Astrocyte (in vitro differentiated cells and primary cell): Measurements from ENCODE around the gene CXCL9.
"Not testable (repeated sequence)": the region's sequence is repeated elsewhere in the genome, so short reads cannot be mapped to it uniquely, and the experiment has no call there.

Experiments used
- EZH2 ChIP-seq: IDR thresholded peaks from 2 replicates; pipeline ENCODE4 v1.6.1; 2012; ENCODE audit warnings: mild to moderate bottlenecking, low read length, inconsistent platforms; ENCODE audit not compliant: insufficient read depth
- TF ChIP-seq, protein P1 (sequence below): IDR thresholded peaks from 2 replicates; pipeline ENCODE4 v1.5.1; 2011; ENCODE audit warnings: low read depth, mild to moderate bottlenecking, inconsistent platforms, low read length, moderate library complexity; ENCODE audit not compliant: insufficient read depth

- TF ChIP-seq, protein P1, sequence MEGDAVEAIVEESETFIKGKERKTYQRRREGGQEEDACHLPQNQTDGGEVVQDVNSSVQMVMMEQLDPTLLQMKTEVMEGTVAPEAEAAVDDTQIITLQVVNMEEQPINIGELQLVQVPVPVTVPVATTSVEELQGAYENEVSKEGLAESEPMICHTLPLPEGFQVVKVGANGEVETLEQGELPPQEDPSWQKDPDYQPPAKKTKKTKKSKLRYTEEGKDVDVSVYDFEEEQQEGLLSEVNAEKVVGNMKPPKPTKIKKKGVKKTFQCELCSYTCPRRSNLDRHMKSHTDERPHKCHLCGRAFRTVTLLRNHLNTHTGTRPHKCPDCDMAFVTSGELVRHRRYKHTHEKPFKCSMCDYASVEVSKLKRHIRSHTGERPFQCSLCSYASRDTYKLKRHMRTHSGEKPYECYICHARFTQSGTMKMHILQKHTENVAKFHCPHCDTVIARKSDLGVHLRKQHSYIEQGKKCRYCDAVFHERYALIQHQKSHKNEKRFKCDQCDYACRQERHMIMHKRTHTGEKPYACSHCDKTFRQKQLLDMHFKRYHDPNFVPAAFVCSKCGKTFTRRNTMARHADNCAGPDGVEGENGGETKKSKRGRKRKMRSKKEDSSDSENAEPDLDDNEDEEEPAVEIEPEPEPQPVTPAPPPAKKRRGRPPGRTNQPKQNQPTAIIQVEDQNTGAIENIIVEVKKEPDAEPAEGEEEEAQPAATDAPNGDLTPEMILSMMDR, result not testable (repeated sequence)
- TF ChIP-seq EZH2, result not testable (repeated sequence)
These were observed 35.1 kb upstream of the CXCL9 start for GRCh38 chr4:76042241-76042998.
